ENCODE measurements around the gene DGKA. TPM values are rescaled to one million over a fixed set of nuclear protein-coding genes. Genes with fewer than 3 reads are reported as not detected.
A peak's percentile ranks its signal among the peaks of the same experiment; 100 is the strongest.
"Not testable (repeated sequence)": the region's sequence is repeated elsewhere in the genome, so short reads cannot be mapped to it uniquely, and the experiment has no call there.

DGKA gene
- total RNA-seq, 2 donors from 2014 or later: 74.9 to 161 TPM

DNA sequence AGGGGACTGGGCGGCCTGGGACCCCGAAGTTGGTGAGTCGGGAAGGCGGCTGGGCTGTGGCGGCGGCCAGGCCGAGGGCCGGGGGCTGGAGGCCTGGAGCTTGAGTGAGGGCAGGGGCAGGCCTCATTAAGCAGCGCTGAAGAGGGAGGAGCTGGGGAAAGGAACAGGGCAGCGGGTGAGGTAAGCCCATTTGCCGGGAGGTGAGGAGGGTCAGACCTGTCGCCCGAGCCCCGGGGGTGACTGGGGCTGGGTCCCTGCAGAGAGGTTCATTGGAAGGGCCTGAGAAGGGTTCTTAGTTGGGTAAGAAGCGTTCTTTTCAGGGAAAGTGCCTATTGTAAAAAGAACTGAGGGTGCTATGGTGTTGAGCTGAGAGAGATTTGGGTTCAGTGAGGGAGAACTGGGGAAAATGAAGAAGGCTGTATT, 43.4 kb downstream of the DGKA start:
- intact Hi-C loops (cut with DNase I): no loop called here
- Histone ChIP-seq H3K9me3 (no peaks in the 10 kb centered on the region), H3K4me1 (replicated peaks) (no peaks in the 10 kb centered on the region), H3K36me3 (no peaks in the 10 kb centered on the region), H3K4me3 (peak overlapping the region; percentile 76 to 94), H3K27ac (peak overlapping the region; percentile 94 to 98), H3K27me3 (replicated peaks; ENCODE audit: insufficient read depth) (no peaks in the 10 kb centered on the region)
- WGBS: under 1% methylated on average over 15 of the region's 15 CpGs
- no peak for TF ChIP-seq POLR2A (IDR thresholded peaks at IDR 0.05)
- TF ChIP-seq, protein P1, sequence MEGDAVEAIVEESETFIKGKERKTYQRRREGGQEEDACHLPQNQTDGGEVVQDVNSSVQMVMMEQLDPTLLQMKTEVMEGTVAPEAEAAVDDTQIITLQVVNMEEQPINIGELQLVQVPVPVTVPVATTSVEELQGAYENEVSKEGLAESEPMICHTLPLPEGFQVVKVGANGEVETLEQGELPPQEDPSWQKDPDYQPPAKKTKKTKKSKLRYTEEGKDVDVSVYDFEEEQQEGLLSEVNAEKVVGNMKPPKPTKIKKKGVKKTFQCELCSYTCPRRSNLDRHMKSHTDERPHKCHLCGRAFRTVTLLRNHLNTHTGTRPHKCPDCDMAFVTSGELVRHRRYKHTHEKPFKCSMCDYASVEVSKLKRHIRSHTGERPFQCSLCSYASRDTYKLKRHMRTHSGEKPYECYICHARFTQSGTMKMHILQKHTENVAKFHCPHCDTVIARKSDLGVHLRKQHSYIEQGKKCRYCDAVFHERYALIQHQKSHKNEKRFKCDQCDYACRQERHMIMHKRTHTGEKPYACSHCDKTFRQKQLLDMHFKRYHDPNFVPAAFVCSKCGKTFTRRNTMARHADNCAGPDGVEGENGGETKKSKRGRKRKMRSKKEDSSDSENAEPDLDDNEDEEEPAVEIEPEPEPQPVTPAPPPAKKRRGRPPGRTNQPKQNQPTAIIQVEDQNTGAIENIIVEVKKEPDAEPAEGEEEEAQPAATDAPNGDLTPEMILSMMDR (IDR thresholded peaks at IDR 0.05): no peak
- no peak for TF ChIP-seq POLR2AphosphoS5 (IDR thresholded peaks at IDR 0.05)
- DNase-seq (ENCODE audit: low spot score): peak; percentile 37

DNA sequence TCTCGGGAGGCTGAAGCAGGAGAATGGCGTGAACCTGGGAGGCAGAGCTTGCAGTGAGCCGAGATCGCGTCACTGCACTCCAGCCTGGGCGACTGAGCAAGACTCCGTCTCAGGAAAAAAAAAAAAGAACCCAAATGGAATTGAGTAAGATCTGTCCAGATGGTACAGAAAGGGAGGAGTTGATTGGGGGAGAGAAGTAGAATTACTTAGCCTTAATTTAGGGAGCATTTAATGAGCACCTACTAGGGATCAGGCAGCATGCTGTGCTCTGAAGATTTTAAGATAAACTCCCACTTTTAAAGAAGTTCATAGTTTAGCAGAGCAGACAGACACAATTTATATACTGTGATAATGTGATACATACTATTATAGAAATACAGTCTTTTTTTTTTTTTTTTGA, 47.4 kb downstream of the DGKA start:
- no peak for DNase-seq (ENCODE audit: low spot score)
- H3K4me1 ChIP-seq (replicated peaks): no peaks in the 10 kb centered on the region
- no peaks in the 10 kb centered on the region for H3K27me3 ChIP-seq (replicated peaks; ENCODE audit: insufficient read depth)
- intact Hi-C loops (cut with DNase I): no loop called here
- WGBS: 97% methylated on average over 7 of the region's 7 CpGs
- TF ChIP-seq POLR2A (IDR thresholded peaks at IDR 0.05): no peak
- no peak for TF ChIP-seq POLR2AphosphoS5 (IDR thresholded peaks at IDR 0.05)
- TF ChIP-seq, protein P1 (IDR thresholded peaks at IDR 0.05): no peak
- H3K27ac ChIP-seq: no peak overlapping the region
- H3K9me3 ChIP-seq: no peaks in the 10 kb centered on the region
- H3K36me3 ChIP-seq: no peaks in the 10 kb centered on the region
- no peak overlapping the region for H3K4me3 ChIP-seq

DNA sequence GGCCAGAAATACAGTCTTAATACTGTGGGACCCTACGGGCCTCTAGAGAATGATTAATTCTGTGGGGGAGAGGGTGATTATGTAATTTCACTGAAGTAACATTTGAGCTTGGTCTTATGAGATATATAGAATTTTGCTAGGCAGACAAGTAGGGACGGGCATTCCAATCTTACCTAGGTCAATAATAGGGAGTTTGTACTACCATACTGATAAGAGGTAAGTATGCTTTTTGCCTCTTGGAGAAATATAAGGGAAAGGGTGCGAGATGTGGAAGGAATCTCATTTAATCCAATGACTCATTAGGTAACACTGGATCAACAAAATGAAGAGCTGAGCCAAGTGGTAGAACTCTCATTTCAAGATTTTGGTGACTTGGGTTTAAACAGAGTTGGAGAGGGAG, 48.1 kb downstream of the DGKA start:
- TF ChIP-seq POLR2A (IDR thresholded peaks at IDR 0.05): no peak
- TF ChIP-seq, protein P1 (IDR thresholded peaks at IDR 0.05): no peak
- TF ChIP-seq POLR2AphosphoS5 (IDR thresholded peaks at IDR 0.05): no peak
- Histone ChIP-seq H3K4me1 (replicated peaks) (no peaks in the 10 kb centered on the region), H3K4me3 (no peak overlapping the region), H3K27ac (no peak overlapping the region), H3K27me3 (replicated peaks; ENCODE audit: insufficient read depth) (no peaks in the 10 kb centered on the region), H3K36me3 (no peaks in the 10 kb centered on the region), H3K9me3 (no peaks in the 10 kb centered on the region)
- intact Hi-C loops (cut with DNase I): no loop called here
- DNase-seq (ENCODE audit: low spot score): no peak
- 89% methylated on average over 3 of the region's 3 CpGs for WGBS

DNA sequence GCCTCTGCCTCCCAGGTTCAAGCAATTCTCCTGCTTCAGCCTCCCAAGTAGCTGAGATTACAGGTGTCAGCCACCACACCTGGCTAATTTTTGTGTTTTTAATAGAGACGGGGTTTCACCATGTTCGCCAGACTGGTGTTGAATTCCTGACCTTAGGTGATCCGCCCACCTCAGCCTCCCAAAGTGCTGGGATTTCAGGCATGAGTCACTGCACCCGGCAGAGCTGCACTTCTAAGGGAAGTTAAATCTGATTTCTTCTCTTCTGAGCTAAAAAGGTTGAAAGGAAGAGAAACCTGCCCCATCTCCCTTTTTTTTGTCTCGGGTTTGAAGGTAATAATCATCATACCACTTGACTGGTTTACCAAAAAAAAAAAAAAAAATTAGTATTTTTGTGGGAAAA, 50.9 kb downstream of the DGKA start:
- H3K36me3 ChIP-seq; H3K27ac ChIP-seq; H3K4me1 ChIP-seq (replicated peaks); intact Hi-C loops (cut with DNase I); H3K9me3 ChIP-seq; H3K27me3 ChIP-seq (replicated peaks; ENCODE audit: insufficient read depth); DNase-seq (ENCODE audit: low spot score); H3K4me3 ChIP-seq: not testable (repeated sequence)
- WGBS: 85% methylated on average over 5 of the region's 5 CpGs

DNA sequence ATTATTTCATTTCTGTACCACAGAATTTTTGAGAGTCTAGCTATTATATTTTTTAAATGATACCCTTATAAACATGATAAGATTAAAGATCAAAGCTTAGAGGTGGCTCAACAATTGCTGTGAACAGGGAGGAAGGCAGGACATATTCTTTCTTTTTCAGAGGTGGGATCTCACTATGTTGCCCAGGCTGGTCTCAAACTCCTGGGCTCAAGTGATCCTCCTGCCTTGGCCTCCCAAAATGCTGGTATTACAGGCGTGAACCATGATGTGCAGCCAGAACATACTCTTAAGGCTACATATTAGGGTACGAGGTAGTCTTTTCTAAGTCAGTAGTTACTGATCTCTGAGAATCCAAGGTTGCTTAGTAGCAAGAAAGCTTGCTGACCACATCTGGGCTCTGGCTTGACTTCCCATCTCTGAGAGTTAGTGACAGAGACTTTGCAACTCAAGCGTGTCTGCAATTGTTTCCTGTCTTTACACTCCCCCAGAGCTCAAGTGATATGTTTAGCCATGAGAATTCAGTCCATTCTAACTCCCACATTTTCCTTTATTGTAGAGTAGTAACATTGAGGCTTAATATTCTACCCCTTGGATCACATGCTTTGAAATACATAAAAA, 51.5 kb downstream of the DGKA start:
- intact Hi-C loops (cut with DNase I): no loop called here
- H3K4me1 ChIP-seq (replicated peaks): no peaks in the 10 kb centered on the region
- H3K27me3 ChIP-seq (replicated peaks; ENCODE audit: insufficient read depth): no peaks in the 10 kb centered on the region
- H3K9me3 ChIP-seq: no peaks in the 10 kb centered on the region
- TF ChIP-seq, protein P1 (IDR thresholded peaks at IDR 0.05): no peak
- TF ChIP-seq POLR2AphosphoS5 (IDR thresholded peaks at IDR 0.05) (no peak), POLR2A (IDR thresholded peaks at IDR 0.05) (no peak)
- 64% methylated on average over 3 of the region's 3 CpGs for WGBS
- DNase-seq (ENCODE audit: low spot score): no peak
- H3K4me3 ChIP-seq: no peak overlapping the region
- H3K27ac ChIP-seq: no peak overlapping the region
- H3K36me3 ChIP-seq: no peaks in the 10 kb centered on the region

Measured in prostate gland (tissue), 2 donors.